Mesenchymal stem cell (in vitro differentiated cells and primary cell): ENCODE results near the gene UBL3.

ENCODE experiments used
- DNase-seq: peaks from one replicate; pipeline ENCODE4 v3.0.0-alpha.2; 2013
- H2AFZ ChIP-seq: one replicate; pipeline ENCODE4 v1.6.1; 2013; ENCODE audit warnings: low read depth, mild to moderate bottlenecking, control low read depth, inconsistent platforms, low read length, moderate library complexity
- H2AK5ac ChIP-seq: 2 replicates; pipeline ENCODE4 v1.6.1; 2013; ENCODE audit warnings: low read length, moderate library complexity, mild to moderate bottlenecking, inconsistent platforms; ENCODE audit not compliant: severe bottlenecking
- H2BK120ac ChIP-seq: one replicate; pipeline ENCODE4 v1.6.1; 2013; ENCODE audit warnings: low read depth, mild to moderate bottlenecking, inconsistent platforms, low read length, moderate library complexity
- H2BK12ac ChIP-seq, 2 experiments: one replicate each; pipeline ENCODE4 v1.6.1; 2013; ENCODE audit warnings: inconsistent platforms in 2 of 2, low read length in 2 of 2, mild to moderate bottlenecking in 2 of 2, moderate library complexity in 2 of 2, control low read depth in 1 of 2
- H2BK15ac ChIP-seq: one replicate; pipeline ENCODE4 v1.6.1; 2013; ENCODE audit warnings: mild to moderate bottlenecking, low read depth, inconsistent platforms; ENCODE audit not compliant: poor library complexity, severe bottlenecking
- H2BK5ac ChIP-seq: 2 replicates; pipeline ENCODE4 v1.6.1; 2013; ENCODE audit warnings: low read depth, mild to moderate bottlenecking, low read length, control low read depth, inconsistent platforms; ENCODE audit not compliant: poor library complexity, severe bottlenecking
- H3K14ac ChIP-seq, 2 experiments: one replicate each; pipeline ENCODE4 v1.6.1; 2013; ENCODE audit warnings: inconsistent platforms in 2 of 2, low read length in 2 of 2, control low read depth in 1 of 2, mild to moderate bottlenecking in 1 of 2, moderate library complexity in 1 of 2
- H3K18ac ChIP-seq, 2 experiments: one replicate each; pipeline ENCODE4 v1.6.1; 2013; ENCODE audit warnings: inconsistent platforms in 2 of 2, low read length in 2 of 2, control low read depth in 1 of 2, low read depth in 1 of 2, mild to moderate bottlenecking in 1 of 2
- H3K23ac ChIP-seq, 2 experiments: one replicate each; pipeline ENCODE4 v1.6.1; 2013; ENCODE audit warnings: inconsistent platforms in 2 of 2, low read length in 2 of 2, mild to moderate bottlenecking in 2 of 2, moderate library complexity in 2 of 2, control low read depth in 1 of 2
- H3K27ac ChIP-seq: 2 replicates; pipeline ENCODE4 v1.5.1; 2013; ENCODE audit warnings: mild to moderate bottlenecking, moderate library complexity, low read length, control low read depth, inconsistent platforms; ENCODE audit not compliant: poor library complexity, severe bottlenecking
- H3K27me3 ChIP-seq, 2 experiments: 2 replicates each; pipeline versions ENCODE4 v1.6.1 to v1.7.0; 2013; ENCODE audit warnings: low read length in 2 of 2, mild to moderate bottlenecking in 2 of 2, moderate library complexity in 2 of 2, control low read depth in 1 of 2, inconsistent platforms in 1 of 2; ENCODE audit not compliant: control insufficient read depth in 1 of 2, insufficient read depth in 1 of 2
- H3K36me3 ChIP-seq, 2 experiments: 2 replicates each; pipeline versions ENCODE4 v1.6.1 to v1.7.0; 2013; ENCODE audit warnings: low read length in 2 of 2, control low read depth in 1 of 2, inconsistent platforms in 1 of 2, low read depth in 1 of 2, mild to moderate bottlenecking in 1 of 2; ENCODE audit not compliant: insufficient read depth in 2 of 2, control insufficient read depth in 1 of 2
- H3K4ac ChIP-seq, 2 experiments: one replicate each; pipeline ENCODE4 v1.6.1; 2013; ENCODE audit warnings: inconsistent platforms in 2 of 2, low read length in 2 of 2, mild to moderate bottlenecking in 2 of 2, moderate library complexity in 2 of 2, control low read depth in 1 of 2, low read depth in 1 of 2
- H3K4me1 ChIP-seq: 2 replicates; pipeline ENCODE4 v1.6.1; 2013; ENCODE audit warnings: low read depth, low read length, control low read depth; ENCODE audit not compliant: control insufficient read depth, insufficient read depth
- H3K4me2 ChIP-seq: 2 replicates; pipeline ENCODE4 v1.6.1; 2013; ENCODE audit warnings: low read length, mild to moderate bottlenecking, inconsistent platforms; ENCODE audit not compliant: poor library complexity, severe bottlenecking
- H3K4me3 ChIP-seq, 2 experiments: 2 replicates each; pipeline versions ENCODE4 v1.5.1 to v1.7.0; 2013; ENCODE audit warnings: low read length in 2 of 2, mild to moderate bottlenecking in 2 of 2, control low read depth in 1 of 2, low read depth in 1 of 2; ENCODE audit not compliant: insufficient read depth in 1 of 2
- H3K79me1 ChIP-seq: replicated peaks from 2 replicates; pipeline ENCODE4 v1.6.1; 2013; ENCODE audit warnings: mild to moderate bottlenecking, control low read depth, low read length, inconsistent platforms; ENCODE audit not compliant: poor library complexity, severe bottlenecking
- H3K9ac ChIP-seq: 2 replicates; pipeline ENCODE4 v1.7.0; 2013; ENCODE audit warnings: mild to moderate bottlenecking, low read length, moderate library complexity
- H3K9me3 ChIP-seq: 2 replicates; pipeline ENCODE4 v1.7.0; 2013; ENCODE audit warnings: mild to moderate bottlenecking, low read length; ENCODE audit not compliant: control insufficient read depth
- H4K8ac ChIP-seq: one replicate; pipeline ENCODE4 v1.6.1; 2013; ENCODE audit warnings: inconsistent platforms, mild to moderate bottlenecking, low read length, moderate library complexity
- H4K91ac ChIP-seq: one replicate; pipeline ENCODE4 v1.6.1; 2013; ENCODE audit warnings: mild to moderate bottlenecking, low read length, inconsistent platforms
- WGBS: methylation state at CpG from one replicate; pipeline ENCODE4 v1.1.7; 2013; ENCODE audit warnings: mixed read lengths; 5-methylcytosine and 5-hydroxymethylcytosine counted together

UBL3 gene

DNA sequence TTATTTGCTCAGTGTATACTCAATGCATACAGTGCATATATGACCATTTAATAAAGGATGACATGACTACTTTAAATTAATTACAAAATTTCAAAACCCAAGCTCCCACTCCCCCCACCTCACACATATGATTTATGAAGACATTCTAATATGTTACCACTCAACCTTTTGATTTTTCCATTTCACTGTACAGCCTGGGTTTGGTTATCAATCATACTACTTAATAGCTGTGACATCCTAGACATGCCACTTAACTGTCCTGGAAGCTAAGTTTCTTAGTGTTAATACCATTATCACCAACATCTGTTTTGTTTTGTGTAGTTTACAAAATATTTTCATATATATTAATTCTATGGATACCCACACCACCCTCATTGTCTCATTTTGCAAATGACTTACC, 42.2 kb downstream of the UBL3 start:
- Histone ChIP-seq H3K27me3 (no peaks in the 10 kb centered on the region), H4K91ac (no peak overlapping the region), H2BK120ac (no peak overlapping the region), H2BK5ac (no peak overlapping the region), H2AFZ (no peak overlapping the region), H2BK12ac (no peak overlapping the region), H2AK5ac (no peak overlapping the region), H3K9me3 (no peaks in the 10 kb centered on the region), H3K23ac (no peak overlapping the region), H3K36me3 (no peaks in the 10 kb centered on the region), H3K14ac (no peak overlapping the region), H3K27ac (no peak overlapping the region), H3K4me2 (no peak overlapping the region), H3K4me1 (no peaks in the 10 kb centered on the region), H3K4me3 (no peak overlapping the region), H4K8ac (no peak overlapping the region), H3K18ac (no peak overlapping the region), H2BK15ac (no peak overlapping the region), H3K79me1 (peaks cover 11% of the 10 kb centered on the region), H3K4ac (no peak overlapping the region), H3K9ac (no peak overlapping the region)
- DNase-seq = no peak

- H4K91ac ChIP-seq = no peak overlapping the region
- WGBS = 89% methylated on average over 4 of the region's 7 CpGs
- no peak overlapping the region for H3K23ac ChIP-seq
- H3K4me3 ChIP-seq = no peak overlapping the region
- DNase-seq = no peak
- H3K36me3 ChIP-seq = no peaks in the 10 kb centered on the region
- H3K27me3 ChIP-seq = no peaks in the 10 kb centered on the region
- no peak overlapping the region for H2BK15ac ChIP-seq
- H3K14ac ChIP-seq = no peak overlapping the region
- H3K27ac ChIP-seq = no peak overlapping the region
- no peak overlapping the region for H3K4ac ChIP-seq
- peaks cover 1% of the 10 kb centered on the region for H3K4me1 ChIP-seq
- no peak overlapping the region for H3K18ac ChIP-seq
- no peak overlapping the region for H2BK5ac ChIP-seq
- no peaks in the 10 kb centered on the region for H3K9me3 ChIP-seq
- no peak overlapping the region for H2AFZ ChIP-seq
- peaks cover 16% of the 10 kb centered on the region for H3K79me1 ChIP-seq
- no peak overlapping the region for H2AK5ac ChIP-seq
- H2BK120ac ChIP-seq = no peak overlapping the region
- H3K4me2 ChIP-seq = no peak overlapping the region
- no peak overlapping the region for H4K8ac ChIP-seq
- H2BK12ac ChIP-seq = no peak overlapping the region
- H3K9ac ChIP-seq = no peak overlapping the region
These were observed 44.1 kb downstream of the UBL3 start for GRCh38 chr13:29805994-29806979.

DNA sequence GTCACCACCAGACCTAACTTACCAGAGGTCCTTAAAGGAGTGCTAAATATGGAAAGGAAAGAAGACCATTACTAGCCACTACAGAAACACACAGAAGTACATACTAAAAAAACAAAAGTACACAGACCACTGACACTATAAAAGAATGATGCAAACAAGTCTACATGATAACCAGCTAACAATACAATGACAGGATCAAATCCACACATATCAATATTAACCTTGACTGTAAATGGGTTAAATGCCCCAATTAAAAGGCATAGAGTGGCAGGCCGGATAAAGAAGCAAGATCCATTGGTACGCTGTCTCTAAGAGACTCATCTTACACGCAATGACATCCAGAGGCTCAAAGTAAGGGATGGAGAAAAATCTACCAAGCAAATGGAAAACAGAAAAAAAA, 47.2 kb downstream of the UBL3 start:
- 100% methylated on average over 3 of the region's 3 CpGs for WGBS
- no peaks in the 10 kb centered on the region for H3K36me3 ChIP-seq
- no peak overlapping the region for H3K23ac ChIP-seq
- peaks cover 20% of the 10 kb centered on the region for H3K79me1 ChIP-seq
- H3K18ac ChIP-seq = no peak overlapping the region
- H4K8ac ChIP-seq = no peak overlapping the region
- no peak for DNase-seq
- H2BK12ac ChIP-seq = no peak overlapping the region
- no peak overlapping the region for H3K9ac ChIP-seq
- no peak overlapping the region for H3K14ac ChIP-seq
- H3K9me3 ChIP-seq = no peaks in the 10 kb centered on the region
- no peak overlapping the region for H2BK15ac ChIP-seq
- no peak overlapping the region for H3K27ac ChIP-seq
- H2BK5ac ChIP-seq = no peak overlapping the region
- H3K4ac ChIP-seq = no peak overlapping the region
- H3K4me1 ChIP-seq = peaks cover 8% of the 10 kb centered on the region
- H2AFZ ChIP-seq = no peak overlapping the region
- H4K91ac ChIP-seq = no peak overlapping the region
- H2BK120ac ChIP-seq = no peak overlapping the region
- H3K27me3 ChIP-seq = no peaks in the 10 kb centered on the region
- H3K4me3 ChIP-seq = no peak overlapping the region
- no peak overlapping the region for H2AK5ac ChIP-seq
- no peak overlapping the region for H3K4me2 ChIP-seq

- Histone ChIP-seq H4K91ac (no peak overlapping the region), H3K27me3 (no peaks in the 10 kb centered on the region), H4K8ac (no peak overlapping the region), H3K4me3 (no peak overlapping the region), H3K9ac (no peak overlapping the region), H2BK15ac (no peak overlapping the region), H3K4me1 (peaks cover 8% of the 10 kb centered on the region), H3K23ac (no peak overlapping the region), H3K4me2 (no peak overlapping the region), H2AK5ac (no peak overlapping the region), H3K9me3 (no peaks in the 10 kb centered on the region), H2BK12ac (no peak overlapping the region), H3K36me3 (no peaks in the 10 kb centered on the region), H2AFZ (no peak overlapping the region), H3K14ac (no peak overlapping the region), H3K4ac (no peak overlapping the region), H3K18ac (no peak overlapping the region), H2BK120ac (no peak overlapping the region), H3K27ac (no peak overlapping the region), H3K79me1 (peaks cover 21% of the 10 kb centered on the region), H2BK5ac (no peak overlapping the region)
- DNase-seq = no peak
- no CpG with 5 or more reads among the region's 1 CpG for WGBS
These were observed 47.8 kb downstream of the UBL3 start for GRCh38 chr13:29802621-29803020.
